Retina (tissue), 1 donor: Measurements from ENCODE around the gene GTF2IRD1.
"Not testable (repeated sequence)": the region's sequence is repeated elsewhere in the genome, so short reads cannot be mapped to it uniquely, and the experiment has no call there.

Experiments
- DNase-seq: peaks from one replicate; pipeline ENCODE4 v3.0.0-alpha.2; 2016

The GTF2IRD1 gene

GRCh38 chr7:74437291-74437571, 16.5 kb upstream of the GTF2IRD1 start:
- DNase-seq, result not testable (repeated sequence)

- DNase-seq, result no peak
Observed at GRCh38 chr7:74438327-74438726, 15.4 kb upstream of the GTF2IRD1 start.

DNA sequence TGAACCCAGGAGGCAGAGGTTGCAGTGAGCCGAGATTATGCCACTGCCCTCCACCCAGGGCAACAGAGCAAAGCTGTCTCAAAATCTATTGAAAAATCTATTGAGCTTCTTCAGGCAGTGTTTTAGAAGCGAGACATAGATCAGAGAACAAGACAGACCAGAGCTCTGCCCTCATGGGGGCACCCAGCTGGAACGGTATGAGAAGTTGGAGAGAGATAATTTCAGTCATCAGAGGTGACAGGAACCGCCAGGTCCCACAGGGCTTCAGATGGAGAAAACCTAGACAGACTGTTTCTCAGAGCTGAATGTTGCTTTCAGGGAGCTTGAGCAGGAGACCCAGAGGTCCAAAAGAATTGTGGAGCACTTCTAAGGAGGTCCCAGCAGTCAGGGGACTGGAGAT, 14.2 kb upstream of the GTF2IRD1 start:
- DNase-seq, result no peak

DNA sequence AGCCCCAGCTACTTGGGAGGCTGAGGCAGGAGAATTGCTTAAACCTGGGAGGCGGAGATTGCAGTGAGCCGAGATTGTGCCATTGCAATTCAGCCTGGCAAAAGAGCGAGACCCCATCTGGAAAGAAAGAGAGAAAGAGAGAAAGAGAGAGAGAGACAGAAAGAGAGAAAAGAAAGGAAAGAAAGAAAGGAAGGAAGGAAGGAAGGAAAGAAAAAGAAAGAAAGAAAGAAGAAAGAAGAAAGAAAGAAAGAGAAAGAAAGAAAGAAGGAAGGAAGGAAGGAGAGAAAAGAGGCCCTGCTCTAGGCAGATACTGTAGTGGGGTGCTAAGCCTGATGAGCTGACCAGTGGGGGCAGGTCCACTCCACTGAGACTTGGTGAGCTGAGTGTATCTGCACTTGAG, 13.6 kb upstream of the GTF2IRD1 start:
- DNase-seq, result not testable (repeated sequence)

DNA sequence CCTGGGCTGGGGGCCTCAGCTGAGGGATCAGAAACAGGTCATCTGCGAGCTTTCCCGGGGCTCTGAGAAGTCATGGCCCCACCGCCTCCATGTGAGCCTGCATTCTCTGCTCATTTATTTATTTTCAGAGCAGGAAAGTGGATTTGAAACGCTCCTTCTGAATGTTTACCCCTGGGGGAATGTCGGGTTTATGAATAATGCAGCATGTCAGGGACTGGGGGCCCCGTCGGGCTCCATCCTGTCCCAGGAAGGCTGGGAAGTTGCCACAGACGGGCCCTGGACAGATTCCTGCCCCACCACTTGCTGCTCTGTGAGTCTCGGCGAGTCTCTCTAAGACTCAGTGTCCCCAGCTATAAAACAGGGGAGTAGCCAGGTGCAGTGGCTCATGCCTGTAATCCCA, 11.9 kb upstream of the GTF2IRD1 start:
- DNase-seq, result no peak

DNA sequence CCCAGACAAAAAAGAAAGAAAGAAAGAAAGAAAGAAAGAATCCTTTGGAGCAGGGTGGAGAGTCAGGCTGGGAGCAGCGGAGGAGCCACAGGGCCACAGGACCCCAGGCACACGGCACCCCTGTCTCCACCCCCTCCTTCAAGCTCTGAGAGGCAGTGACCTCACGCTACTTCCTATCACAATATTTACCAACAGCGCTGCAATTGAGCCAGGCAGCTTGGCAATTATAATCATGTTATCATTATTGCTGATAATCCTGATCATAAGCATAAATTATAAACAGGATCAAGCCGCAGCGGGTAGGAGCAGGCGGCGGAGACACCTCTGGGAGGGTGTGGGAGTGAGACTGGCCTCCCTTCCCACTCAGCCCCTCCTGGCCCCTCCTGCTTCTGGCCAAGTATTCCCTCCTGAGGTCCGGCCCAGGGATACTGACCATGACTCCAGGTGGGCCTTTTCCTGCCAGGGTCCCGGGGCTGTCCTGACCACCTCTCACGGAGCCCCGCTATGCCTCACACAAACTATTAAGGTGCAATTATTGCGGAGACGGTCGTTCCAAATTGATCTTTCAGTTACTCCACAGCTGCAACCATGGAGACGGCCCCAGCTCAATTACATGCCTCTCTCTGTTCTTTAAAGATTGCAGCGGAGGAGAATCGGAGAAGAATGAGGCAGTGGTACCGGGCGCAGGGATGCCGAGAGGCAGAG, 10.0 kb upstream of the GTF2IRD1 start:
- DNase-seq, result peak; percentile 63

DNA sequence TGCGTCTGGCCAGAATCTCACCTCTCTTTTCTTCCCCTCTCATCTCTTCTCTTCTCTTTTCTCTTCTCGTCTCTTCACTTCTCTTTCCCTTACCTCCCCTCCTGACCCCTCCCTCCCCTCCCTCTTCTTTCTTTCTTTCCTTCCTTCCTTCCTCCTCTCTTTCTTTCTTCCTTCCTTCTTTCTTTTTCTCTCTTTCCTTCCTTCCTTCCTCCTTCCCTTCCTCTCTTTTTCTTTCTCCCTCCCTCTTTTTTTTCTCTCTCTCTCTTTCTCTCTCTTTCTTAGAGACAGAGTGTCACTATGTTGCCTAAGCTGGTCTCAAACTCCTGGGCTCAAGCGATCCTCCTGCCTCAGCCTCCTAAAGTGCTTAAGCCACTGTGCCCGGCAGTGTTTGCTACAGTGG, 4.6 kb upstream of the GTF2IRD1 start:
- DNase-seq, result no peak

GRCh38 chr7:74449809-74450397, 3.8 kb upstream of the GTF2IRD1 start:
- peak; percentile 70 for DNase-seq

- DNase-seq, result peak; percentile 37
Observed at GRCh38 chr7:74452748-74453321, 871 bp upstream of the GTF2IRD1 start.

- DNase-seq, result peak; percentile 76
Observed at GRCh38 chr7:74454021-74454924, 567 bp downstream of the GTF2IRD1 start.

- DNase-seq, result peak; percentile 73
Observed at GRCh38 chr7:74454925-74455288, 1.2 kb downstream of the GTF2IRD1 start.

DNA sequence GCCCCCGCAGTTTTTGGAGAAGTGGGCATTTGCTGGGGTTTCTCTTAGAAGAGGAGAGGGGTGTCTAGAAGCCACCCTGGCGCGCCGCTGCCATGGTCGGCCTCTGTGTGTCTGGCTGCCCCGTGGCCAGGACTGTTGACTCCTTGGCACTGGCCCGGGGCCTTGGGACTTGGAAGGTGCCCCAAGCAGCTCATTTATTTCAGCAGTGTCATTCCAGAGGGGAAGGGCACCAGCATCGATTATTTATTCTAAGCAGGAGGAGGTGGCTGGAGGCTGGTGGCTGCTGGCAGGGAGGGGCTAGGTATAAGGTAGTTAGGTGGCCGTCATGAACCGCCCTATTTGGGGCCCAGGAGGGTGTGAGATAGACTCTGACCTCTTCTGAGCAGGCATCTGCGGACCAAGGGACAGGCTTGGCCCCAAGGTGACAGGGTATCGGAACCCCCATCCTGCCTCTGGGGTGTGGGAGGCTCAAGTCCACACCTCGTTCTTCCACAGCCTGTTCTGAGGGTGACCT, 1.6 kb downstream of the GTF2IRD1 start:
- DNase-seq, result no peak

- DNase-seq, result peak; percentile 14
Observed at GRCh38 chr7:74455928-74456327, 2.2 kb downstream of the GTF2IRD1 start.

DNA sequence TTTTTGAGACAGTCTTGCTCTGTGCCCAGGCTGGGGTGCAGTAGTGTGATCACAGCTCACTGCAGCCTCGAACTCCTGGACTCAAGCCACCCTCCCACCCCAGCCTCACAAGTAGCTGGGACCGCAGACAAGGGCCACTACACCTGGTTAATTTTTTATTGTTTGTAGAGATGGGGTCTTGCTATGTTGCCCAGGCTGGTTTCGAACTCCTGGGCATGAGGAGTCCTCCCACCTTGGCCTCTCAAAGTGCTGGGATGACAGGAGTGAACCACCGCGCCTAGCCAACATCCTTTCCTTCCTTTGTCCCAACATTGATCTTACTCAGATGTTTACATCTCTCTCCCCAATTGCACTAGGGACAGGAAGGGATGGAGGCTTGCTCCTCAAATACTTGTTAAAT, 3.3 kb downstream of the GTF2IRD1 start:
- no peak for DNase-seq

DNA sequence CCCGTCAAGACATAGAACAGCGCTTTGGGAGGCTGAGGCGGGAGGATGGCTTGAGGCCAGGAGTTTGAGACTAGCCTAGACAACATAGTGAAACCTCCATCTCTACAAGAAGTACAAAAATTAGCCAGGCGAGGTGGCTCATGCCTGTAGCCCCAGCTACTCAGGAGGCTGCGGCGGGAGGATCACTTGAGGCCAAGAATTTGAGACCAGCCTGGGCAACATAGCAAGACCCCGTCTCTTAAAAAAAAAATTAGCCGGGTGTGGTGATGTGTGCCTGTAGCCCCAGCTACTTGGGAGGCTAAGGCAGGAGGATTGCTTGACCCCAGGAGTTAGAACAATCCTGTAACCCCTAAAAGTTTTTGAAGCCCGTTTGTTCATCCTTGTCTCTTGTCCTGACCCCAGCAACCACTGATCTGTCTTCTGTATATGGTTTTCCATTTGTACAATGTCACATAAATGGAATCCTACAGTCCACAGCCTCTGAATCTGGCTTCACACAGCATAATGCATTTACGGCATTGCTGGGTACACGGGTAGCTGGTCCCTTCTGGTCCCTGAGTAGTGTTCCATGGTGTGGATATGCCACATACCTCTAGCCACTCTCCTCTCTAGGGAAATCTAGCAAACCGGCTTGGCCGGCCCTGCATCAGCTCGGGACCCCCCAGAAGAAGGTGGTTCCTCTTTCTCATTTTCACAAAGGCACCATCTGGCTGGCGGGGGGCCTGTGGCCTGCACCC, 8.4 kb downstream of the GTF2IRD1 start:
- no peak for DNase-seq

DNA sequence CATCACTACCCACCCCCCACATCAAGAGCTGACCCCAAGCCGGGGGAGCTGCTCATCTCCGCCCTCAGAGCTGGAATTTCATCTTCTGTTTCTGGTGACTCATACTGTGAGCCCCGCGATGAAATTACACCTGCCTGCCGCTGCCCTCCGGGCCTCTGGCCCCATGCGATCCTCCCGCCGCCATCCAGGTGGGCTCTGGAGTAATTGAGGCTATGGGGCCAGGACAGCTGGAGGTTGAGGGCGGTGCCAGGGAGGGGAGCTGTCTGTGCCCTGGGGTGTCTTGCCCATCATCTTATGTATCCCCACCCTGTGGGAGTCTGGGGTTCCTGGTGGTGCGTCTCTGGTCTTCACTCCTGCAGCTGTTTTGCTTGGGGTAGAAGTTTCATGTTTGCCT, 9.0 kb downstream of the GTF2IRD1 start:
- DNase-seq, result no peak

DNA sequence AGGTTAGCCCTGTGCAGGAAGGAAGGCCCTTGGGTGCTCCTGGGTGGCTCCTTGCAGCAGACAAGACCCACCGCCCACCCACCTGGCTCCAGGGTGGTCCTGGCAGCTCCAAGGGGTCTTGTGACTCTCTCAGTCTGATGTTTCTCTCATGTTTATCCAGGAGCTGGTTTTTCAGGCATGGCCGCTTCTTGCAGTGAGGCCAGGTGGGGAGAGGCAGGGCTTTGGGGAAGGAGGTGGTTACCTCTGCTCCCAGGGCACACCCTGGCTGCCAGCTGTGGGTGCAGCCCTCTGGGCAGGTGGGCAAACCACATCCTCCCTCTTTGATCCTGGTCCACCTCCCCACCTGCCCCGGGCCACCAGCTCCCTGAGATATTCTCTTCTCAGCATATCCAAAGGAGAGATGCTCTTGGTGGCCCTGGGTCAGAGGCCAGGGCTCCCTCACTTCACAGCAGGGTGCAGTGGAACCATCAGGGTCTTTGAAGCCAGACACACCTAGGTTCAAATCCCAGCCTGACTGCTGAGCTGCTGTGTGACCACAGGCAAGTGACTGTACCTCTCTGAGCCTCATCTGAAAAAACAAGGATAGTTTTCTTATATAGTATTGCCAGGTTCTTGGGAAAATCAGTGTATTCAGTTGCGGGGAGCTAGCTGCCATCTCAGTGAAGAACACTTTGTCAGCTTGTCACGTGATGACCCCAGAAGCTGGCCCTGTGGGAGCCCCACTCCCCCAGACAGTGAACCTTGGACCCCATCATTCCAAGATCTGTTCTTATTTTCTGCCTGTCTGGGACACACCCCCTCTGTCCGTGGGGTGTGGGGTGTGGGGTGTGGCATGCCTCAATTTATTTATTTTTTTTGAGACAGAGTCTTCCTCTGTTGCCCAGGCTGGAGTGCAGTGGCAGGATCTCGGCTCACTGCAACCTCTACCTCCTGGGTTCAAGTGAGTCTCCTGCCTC, 11.5 kb downstream of the GTF2IRD1 start:
- DNase-seq, result no peak

DNA sequence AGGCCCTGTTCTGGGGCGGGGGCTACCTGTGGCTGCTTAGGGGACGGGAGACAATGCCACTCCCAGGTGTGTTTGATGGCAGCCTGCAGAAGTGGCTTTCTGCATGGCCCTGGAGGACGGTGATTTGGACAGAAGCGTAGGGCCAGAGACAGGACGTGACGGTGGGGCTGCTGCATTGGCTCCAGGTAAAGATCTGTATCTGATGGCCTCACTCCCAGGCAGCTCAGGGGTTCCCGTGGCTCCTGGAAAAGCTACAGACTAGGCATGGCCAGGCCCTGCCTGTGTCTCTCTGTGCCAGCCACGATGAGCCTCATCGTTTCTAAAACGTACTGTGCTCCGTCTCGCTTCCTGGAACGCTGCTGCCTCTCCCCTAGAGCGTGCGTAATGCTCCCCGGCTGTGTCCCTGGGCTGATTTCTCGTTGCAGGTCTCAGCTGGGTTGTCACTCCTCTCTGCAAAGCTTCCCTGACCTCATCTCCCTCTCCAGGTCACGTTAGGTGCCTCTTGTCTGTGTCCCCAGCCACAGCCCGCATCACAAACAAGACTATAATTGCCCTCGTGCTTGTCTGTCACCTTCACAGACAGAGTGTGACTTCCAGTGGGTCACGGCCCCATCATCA, 12.6 kb downstream of the GTF2IRD1 start:
- DNase-seq, result peak; percentile 79

GRCh38 chr7:74467876-74468275, 14.2 kb downstream of the GTF2IRD1 start:
- no peak for DNase-seq

GRCh38 chr7:74470504-74470903, 16.8 kb downstream of the GTF2IRD1 start:
- DNase-seq, result no peak

DNA sequence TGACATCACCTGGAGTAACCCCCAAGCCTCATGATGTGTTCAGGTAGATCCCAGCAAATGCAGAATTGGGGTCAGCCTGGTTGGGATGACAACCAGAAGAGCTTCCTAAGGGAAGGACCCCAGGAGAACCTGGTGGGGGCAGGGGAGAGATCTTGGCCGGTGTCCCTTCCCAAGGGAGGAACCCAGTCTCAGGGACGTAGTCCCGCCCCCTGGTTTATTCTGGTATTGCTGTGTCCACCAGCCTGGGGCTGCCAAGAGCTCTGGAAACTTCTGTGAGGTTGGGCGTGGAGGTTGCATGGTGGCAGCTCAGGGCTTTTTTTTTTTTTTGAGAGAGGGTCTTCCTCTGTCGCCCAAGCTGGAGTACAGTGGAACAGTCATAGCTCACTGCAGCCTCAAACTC, 19.4 kb downstream of the GTF2IRD1 start:
- no peak for DNase-seq
